HCT116 (cell line): ENCODE data around the gene ADAD2. TPM values are rescaled to one million over a fixed set of nuclear protein-coding genes. Genes with fewer than 3 reads are reported as not detected.
A peak's percentile ranks its signal among the peaks of the same experiment; 100 is the strongest.

Experiments used
- ATAC-seq: fragments of 200-7000 bp; cut with Tn5 transposase; 2 replicates; pipeline ENCODE4 v1.9.1; 2020; ENCODE audit warnings: mild to moderate bottlenecking, moderate library complexity
- BruUV-seq: library from RNA; stranded (reverse); fragments of 400-500 nt; replicated peaks from 2 replicates; lab custom pipeline; 2021; lab: Mats Ljungman, UMichigan
- CTCF ChIA-PET: fragments of 300-600 bp; sonication (Branson Sonifier 250); formaldehyde crosslinking; loops from one replicate; lab custom pipeline; 2021; ENCODE audit warnings: antibody characterized with exemption; lab: Charles Lee
- POLR2A ChIA-PET: fragments of 300-600, 350-600 bp; sonication (Branson Sonifier 250); formaldehyde crosslinking; loops from one replicate; lab custom pipeline; 2021; ENCODE audit warnings: antibody characterized with exemption; lab: Charles Lee
- RAD21 ChIA-PET, 2 experiments: fragments of 300-600 bp; sonication (Branson Sonifier 250); formaldehyde crosslinking; loops; one replicate each; lab custom pipeline; 2023; ENCODE audit warnings: low total read pairs in 2 of 2; ENCODE audit not compliant: uncharacterized antibody in 2 of 2, unreplicated experiment in 2 of 2, low non-redundant PET in 1 of 2; lab: Charles Lee
- DNase-seq: peaks from one replicate; pipeline ENCODE4 v3.0.0-alpha.2; 2010; ENCODE audit warnings: low read depth, low spot score
- H2AFZ ChIP-seq: fragments of 200-600 bp; shearing (Covaris generic), sonication (generic); 2 replicates; pipeline ENCODE4 v1.6.1; 2017; ENCODE audit warnings: low read depth, mixed run types, mixed read lengths, antibody characterized with exemption, low read length; ENCODE audit not compliant: poor library complexity, severe bottlenecking
- H3K27ac ChIP-seq: 2 replicates; pipeline ENCODE4 v1.5.1; 2012; ENCODE audit warnings: low read depth, low read length
- H3K27me3 ChIP-seq: fragments of 200-600 bp; sonication (generic); 2 replicates; pipeline ENCODE4 v1.6.1; 2016; ENCODE audit warnings: mixed run types, low read length, mixed read lengths; ENCODE audit not compliant: insufficient read depth
- H3K36me3 ChIP-seq, 2 experiments: fragments of 200-500 bp in 1 of 2; fragments of 200-600 bp in 1 of 2; sonication (Bioruptor generic) in 1 of 2; sonication (generic) in 1 of 2; 2 replicates each; pipeline versions ENCODE4 v1.5.1 to v1.6.1; 2014 to 2016; ENCODE audit warnings: low read length in 2 of 2, inconsistent platforms in 1 of 2, mixed read lengths in 1 of 2, mixed run types in 1 of 2; ENCODE audit not compliant: insufficient read depth in 2 of 2, control insufficient read depth in 1 of 2
- H3K4me1 ChIP-seq, 2 experiments: fragments of 200-600 bp in 1 of 2; sonication (generic) in 1 of 2; 2 replicates each; pipeline versions ENCODE4 v1.5.1 to v1.6.1; 2012 to 2017; ENCODE audit warnings: low read length in 2 of 2, inconsistent platforms in 1 of 2, mild to moderate bottlenecking in 1 of 2, mixed read lengths in 1 of 2, mixed run types in 1 of 2, moderate library complexity in 1 of 2; ENCODE audit not compliant: insufficient read depth in 2 of 2, control insufficient read depth in 1 of 2
- H3K4me2 ChIP-seq: fragments of 200-600 bp; sonication (generic); 2 replicates; pipeline ENCODE4 v1.6.1; 2017; ENCODE audit warnings: mixed run types, low read length, mixed read lengths
- H3K4me3 ChIP-seq, 2 experiments: fragments of 200-600 bp in 1 of 2; sonication (generic) in 1 of 2; replicated peaks in 1 of 2; 2 replicates each; pipeline ENCODE4 v1.5.1; 2011 to 2016; ENCODE audit warnings: low read length in 2 of 2, control low read depth in 1 of 2, low read depth in 1 of 2, mild to moderate bottlenecking in 1 of 2, mixed read lengths in 1 of 2, mixed run types in 1 of 2
- H3K79me2 ChIP-seq: fragments of 200-600 bp; sonication (generic); 2 replicates; pipeline ENCODE4 v1.6.1; 2017; ENCODE audit warnings: mild to moderate bottlenecking, mixed run types, low read length, moderate library complexity, mixed read lengths; ENCODE audit not compliant: insufficient read depth
- H3K9ac ChIP-seq: fragments of 200-600 bp; sonication (generic); 2 replicates; pipeline ENCODE4 v1.6.1; 2016; ENCODE audit warnings: low read length, mixed read lengths
- H3K9me2 ChIP-seq: fragments of 200-600 bp; sonication (generic), shearing (Covaris generic); 2 replicates; pipeline ENCODE4 v1.6.1; 2017; ENCODE audit warnings: mixed run types, mild to moderate bottlenecking, moderate library complexity; ENCODE audit not compliant: insufficient read depth
- H3K9me3 ChIP-seq, 2 experiments: fragments of 200-500 bp in 1 of 2; fragments of 200-600 bp in 1 of 2; sonication (Bioruptor generic) in 1 of 2; sonication (generic) in 1 of 2; 2 replicates each; pipeline ENCODE4 v1.6.1; 2014 to 2017; ENCODE audit warnings: low read length in 2 of 2, mixed read lengths in 2 of 2, inconsistent platforms in 1 of 2, low read depth in 1 of 2, mild to moderate bottlenecking in 1 of 2, mixed run types in 1 of 2, moderate library complexity in 1 of 2; ENCODE audit not compliant: control insufficient read depth in 1 of 2, insufficient read depth in 1 of 2
- H4K20me1 ChIP-seq: fragments of 200-600 bp; sonication (generic), shearing (Covaris generic); 2 replicates; pipeline ENCODE4 v1.6.1; 2017; ENCODE audit warnings: mixed run types, mild to moderate bottlenecking, moderate library complexity; ENCODE audit not compliant: insufficient read depth
- CBX3 ChIP-seq: IDR thresholded peaks from 2 replicates; pipeline ENCODE4 v1.6.1; 2012; ENCODE audit warnings: low read depth
- CEBPB ChIP-seq: IDR thresholded peaks from 2 replicates; pipeline ENCODE4 v1.6.1; 2012; ENCODE audit warnings: low read depth
- CTCF ChIP-seq, 3 experiments: fragments of 200-600 bp in 1 of 3; sonication (generic) in 1 of 3; IDR thresholded peaks in 2 of 3; conservative IDR thresholded peaks in 1 of 3; 2 replicates each; pipeline ENCODE4 v1.5.1; 2012 to 2017; ENCODE audit warnings: low read depth in 2 of 3, low read length in 2 of 3, antibody characterized with exemption in 1 of 3, borderline replicate concordance in 1 of 3, control low read depth in 1 of 3, mild to moderate bottlenecking in 1 of 3, mixed read lengths in 1 of 3, mixed run types in 1 of 3, moderate library complexity in 1 of 3; ENCODE audit not compliant: insufficient read depth in 1 of 3
- ELF1 ChIP-seq: IDR thresholded peaks from 2 replicates; pipeline ENCODE4 v1.6.1; 2012; ENCODE audit warnings: low read depth, borderline replicate concordance
- EZH2phosphoT487 ChIP-seq: fragments of 200-600 bp; IDR thresholded peaks from 2 replicates; pipeline ENCODE4 v1.6.1; 2018; ENCODE audit warnings: antibody characterized with exemption, borderline replicate concordance
- FOSL1 ChIP-seq: IDR thresholded peaks from 2 replicates; pipeline ENCODE4 v1.6.1; 2012; ENCODE audit warnings: low read depth
- MAX ChIP-seq: IDR thresholded peaks from 2 replicates; pipeline ENCODE4 v1.6.1; 2012
- POLR2A ChIP-seq: IDR thresholded peaks from 2 replicates; pipeline ENCODE4 v1.7.0; 2011; ENCODE audit warnings: borderline replicate concordance; ENCODE audit not compliant: insufficient read depth, insufficient read length; ENCODE audit errors: extremely low read depth
- POLR2AphosphoS5 ChIP-seq: IDR thresholded peaks from 2 replicates; pipeline ENCODE4 v1.6.1; 2011; ENCODE audit warnings: mild to moderate bottlenecking, low read depth, low read length, moderate library complexity
- SIN3A ChIP-seq: IDR thresholded peaks from 2 replicates; pipeline ENCODE4 v1.6.1; 2012; ENCODE audit warnings: low read depth
- SRF ChIP-seq: IDR thresholded peaks from 2 replicates; pipeline ENCODE4 v1.6.1; 2012; ENCODE audit warnings: low read depth
- TCF7L2 ChIP-seq: IDR thresholded peaks from 2 replicates; pipeline ENCODE4 v1.7.0; 2011; ENCODE audit warnings: borderline replicate concordance, inconsistent platforms; ENCODE audit not compliant: insufficient read depth, insufficient read length; ENCODE audit errors: extremely low read depth
- ZFX ChIP-seq: fragments of 450-650 bp; IDR thresholded peaks from 2 replicates; pipeline ENCODE4 v1.6.1; 2017
- ZNF274 ChIP-seq: fragments of 200-500 bp; sonication (Bioruptor generic); IDR thresholded peaks from 2 replicates; pipeline ENCODE4 v1.6.1; 2014; ENCODE audit warnings: mild to moderate bottlenecking, low read depth, low read length, inconsistent platforms
- intact Hi-C: fragments of 100-400 bp; cut with micrococcal nuclease; formaldehyde crosslinking; loops from 2 replicates; pipeline ENCODE4 v1.10.0; 2022
- total RNA-seq: library from RNA; stranded (reverse); gene quantifications from one replicate; pipeline ENCODE4 v1.2.1, GENCODE V29; 2021; ENCODE audit not compliant: unreplicated experiment
- TF ChIP-seq, protein P1 (sequence below): IDR thresholded peaks from 2 replicates; pipeline ENCODE4 v1.6.1; 2011; ENCODE audit warnings: mild to moderate bottlenecking, low read length, moderate library complexity; ENCODE audit not compliant: insufficient replicate concordance; ENCODE audit errors: extremely low read depth
- TF ChIP-seq, protein P2 (sequence below): IDR thresholded peaks from 2 replicates; pipeline ENCODE4 v1.6.1; 2012; ENCODE audit warnings: low read depth

ADAD2 gene
- total RNA-seq, 1 experiment from 2014 or later = not detected

GRCh38 chr16:84143784-84144199, 47.2 kb upstream of the ADAD2 start:
- TF ChIP-seq POLR2AphosphoS5 (no peak), POLR2A (no peak), EZH2phosphoT487 (no peak), TCF7L2 (no peak), CTCF (IDR thresholded peaks at IDR 0.05 in 2 of 3, conservative IDR thresholded peaks at IDR 0.05 in 1 of 3; ENCODE audit: borderline replicate concordance in 1 of 3, insufficient read depth in 1 of 3, low read depth in 2 of 3, low read length in 2 of 3) (no peak), ELF1 (no peak), SRF (no peak), FOSL1 (no peak), MAX (no peak), ZNF274 (no peak), CEBPB (no peak), ZFX (no peak), SIN3A (no peak), CBX3 (no peak)
- TF ChIP-seq, protein P1, sequence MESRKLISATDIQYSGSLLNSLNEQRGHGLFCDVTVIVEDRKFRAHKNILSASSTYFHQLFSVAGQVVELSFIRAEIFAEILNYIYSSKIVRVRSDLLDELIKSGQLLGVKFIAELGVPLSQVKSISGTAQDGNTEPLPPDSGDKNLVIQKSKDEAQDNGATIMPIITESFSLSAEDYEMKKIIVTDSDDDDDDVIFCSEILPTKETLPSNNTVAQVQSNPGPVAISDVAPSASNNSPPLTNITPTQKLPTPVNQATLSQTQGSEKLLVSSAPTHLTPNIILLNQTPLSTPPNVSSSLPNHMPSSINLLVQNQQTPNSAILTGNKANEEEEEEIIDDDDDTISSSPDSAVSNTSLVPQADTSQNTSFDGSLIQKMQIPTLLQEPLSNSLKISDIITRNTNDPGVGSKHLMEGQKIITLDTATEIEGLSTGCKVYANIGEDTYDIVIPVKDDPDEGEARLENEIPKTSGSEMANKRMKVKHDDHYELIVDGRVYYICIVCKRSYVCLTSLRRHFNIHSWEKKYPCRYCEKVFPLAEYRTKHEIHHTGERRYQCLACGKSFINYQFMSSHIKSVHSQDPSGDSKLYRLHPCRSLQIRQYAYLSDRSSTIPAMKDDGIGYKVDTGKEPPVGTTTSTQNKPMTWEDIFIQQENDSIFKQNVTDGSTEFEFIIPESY = no peak
- TF ChIP-seq, protein P2, sequence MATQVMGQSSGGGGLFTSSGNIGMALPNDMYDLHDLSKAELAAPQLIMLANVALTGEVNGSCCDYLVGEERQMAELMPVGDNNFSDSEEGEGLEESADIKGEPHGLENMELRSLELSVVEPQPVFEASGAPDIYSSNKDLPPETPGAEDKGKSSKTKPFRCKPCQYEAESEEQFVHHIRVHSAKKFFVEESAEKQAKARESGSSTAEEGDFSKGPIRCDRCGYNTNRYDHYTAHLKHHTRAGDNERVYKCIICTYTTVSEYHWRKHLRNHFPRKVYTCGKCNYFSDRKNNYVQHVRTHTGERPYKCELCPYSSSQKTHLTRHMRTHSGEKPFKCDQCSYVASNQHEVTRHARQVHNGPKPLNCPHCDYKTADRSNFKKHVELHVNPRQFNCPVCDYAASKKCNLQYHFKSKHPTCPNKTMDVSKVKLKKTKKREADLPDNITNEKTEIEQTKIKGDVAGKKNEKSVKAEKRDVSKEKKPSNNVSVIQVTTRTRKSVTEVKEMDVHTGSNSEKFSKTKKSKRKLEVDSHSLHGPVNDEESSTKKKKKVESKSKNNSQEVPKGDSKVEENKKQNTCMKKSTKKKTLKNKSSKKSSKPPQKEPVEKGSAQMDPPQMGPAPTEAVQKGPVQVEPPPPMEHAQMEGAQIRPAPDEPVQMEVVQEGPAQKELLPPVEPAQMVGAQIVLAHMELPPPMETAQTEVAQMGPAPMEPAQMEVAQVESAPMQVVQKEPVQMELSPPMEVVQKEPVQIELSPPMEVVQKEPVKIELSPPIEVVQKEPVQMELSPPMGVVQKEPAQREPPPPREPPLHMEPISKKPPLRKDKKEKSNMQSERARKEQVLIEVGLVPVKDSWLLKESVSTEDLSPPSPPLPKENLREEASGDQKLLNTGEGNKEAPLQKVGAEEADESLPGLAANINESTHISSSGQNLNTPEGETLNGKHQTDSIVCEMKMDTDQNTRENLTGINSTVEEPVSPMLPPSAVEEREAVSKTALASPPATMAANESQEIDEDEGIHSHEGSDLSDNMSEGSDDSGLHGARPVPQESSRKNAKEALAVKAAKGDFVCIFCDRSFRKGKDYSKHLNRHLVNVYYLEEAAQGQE = no peak
- no TSS peak for BruUV-seq
- no peak overlapping the region for H2AFZ ChIP-seq
- RAD21 ChIA-PET = interaction anchor here in 1 of 2 experiments (0.7 kb wide), 1 partner anchor 35 kb away, joined by 4 read pairs; no protein-coding TSS in a partner anchor
- H3K4me3 ChIP-seq = peak overlapping the region; percentile 66 to 93
- H4K20me1 ChIP-seq = no peaks in the 10 kb centered on the region
- no peaks in the 10 kb centered on the region for H3K9me2 ChIP-seq
- H3K4me2 ChIP-seq = peak overlapping the region; percentile 83
- H3K4me1 ChIP-seq = peaks cover 17 to 33% of the 10 kb centered on the region in 2 experiments
- no peaks in the 10 kb centered on the region for H3K9me3 ChIP-seq
- H3K9ac ChIP-seq = peak overlapping the region; percentile 78
- intact Hi-C loops = loop anchor here (2.0 kb wide), 2 partner anchors 27 to 43 kb away; partner anchors contain the start of genes MBTPS1 and TAF1C
- POLR2A ChIA-PET = no interaction called here
- DNase-seq (no peak), ATAC-seq (no peak)
- H3K79me2 ChIP-seq = peaks cover 43% of the 10 kb centered on the region
- H3K36me3 ChIP-seq = no peaks in the 10 kb centered on the region
- no peaks in the 10 kb centered on the region for H3K27me3 ChIP-seq
- no peak overlapping the region for H3K27ac ChIP-seq
- CTCF ChIA-PET = interaction anchor here (0.7 kb wide), 2 partner anchors 27 to 43 kb away, joined by 3 read pairs; partner anchors contain the start of genes MBTPS1 and TAF1C
